Smooth muscle cell (in vitro differentiated cells): ENCODE results near the gene IWS1. TPM values are rescaled to one million over a fixed set of nuclear protein-coding genes. Genes with fewer than 3 reads are reported as not detected.

Source experiments
- DNase-seq: peaks from one replicate; lab custom pipeline; 2025; ENCODE audit not compliant: unreplicated experiment; lab: John Stamatoyannopoulos, UW
- H2AFZ ChIP-seq: fragments of 200-600 bp; sonication (generic); 2 replicates; pipeline ENCODE4 v1.6.0; 2016; ENCODE audit warnings: antibody characterized with exemption, low read depth, mild to moderate bottlenecking
- H3F3A ChIP-seq: fragments of 200-600 bp; sonication (generic); 2 replicates; pipeline ENCODE4 v1.6.0; 2017; ENCODE audit warnings: antibody characterized with exemption, low read depth
- H3K27ac ChIP-seq: fragments of 200-600 bp; sonication (generic); 2 replicates; pipeline ENCODE4 v1.5.1; 2016; ENCODE audit warnings: low read depth, mild to moderate bottlenecking
- H3K27me3 ChIP-seq: fragments of 200-600 bp; sonication (generic); 2 replicates; pipeline ENCODE4 v1.6.1; 2016; ENCODE audit warnings: low read depth, mild to moderate bottlenecking
- H3K36me3 ChIP-seq: fragments of 200-600 bp; sonication (generic); 2 replicates; pipeline ENCODE4 v1.5.1; 2016; ENCODE audit warnings: low read depth
- H3K4me1 ChIP-seq: fragments of 200-600 bp; sonication (generic); 2 replicates; pipeline ENCODE4 v1.5.1; 2016; ENCODE audit warnings: low read depth
- H3K4me2 ChIP-seq: fragments of 200-600 bp; sonication (generic); 2 replicates; pipeline ENCODE4 v1.6.0; 2016; ENCODE audit warnings: mild to moderate bottlenecking
- H3K4me3 ChIP-seq: fragments of 200-600 bp; sonication (generic); 2 replicates; pipeline ENCODE4 v1.5.1; 2016; ENCODE audit warnings: mild to moderate bottlenecking
- H3K79me2 ChIP-seq: fragments of 200-600 bp; sonication (generic); 2 replicates; pipeline ENCODE4 v1.6.0; 2016; ENCODE audit warnings: low read depth, mild to moderate bottlenecking
- H3K9ac ChIP-seq: fragments of 200-600 bp; sonication (generic); 2 replicates; pipeline ENCODE4 v1.6.0; 2016; ENCODE audit warnings: low read depth
- H3K9me3 ChIP-seq: fragments of 200-600 bp; sonication (generic); replicated peaks from 2 replicates; pipeline ENCODE4 v1.5.1; 2016; ENCODE audit warnings: low read depth
- H4K20me1 ChIP-seq: fragments of 200-600 bp; sonication (generic); 2 replicates; pipeline ENCODE4 v1.6.0; 2016; ENCODE audit warnings: low read depth
- WGBS: methylation state at CpG from one replicate; pipeline ENCODE4 v1.1.7; 2016; ENCODE audit warnings: low lambda C conversion rate; 5-methylcytosine and 5-hydroxymethylcytosine counted together
- polyA plus RNA-seq: library from polyadenylated mRNA; unstranded; fragments of >200 nt; fragmentation: Nextera tagmentation; extraction: Ambion mirVana; gene quantifications from 2 replicates; pipeline ENCODE4 v1.2.1, GENCODE V29; 2016
- total RNA-seq: library from RNA; depleted of rRNA; stranded (reverse); fragments of >200 nt; gene quantifications from 2 replicates; pipeline ENCODE4 v1.2.3, GENCODE V29; 2014
- TF ChIP-seq, protein P1 (sequence below): fragments of 200-600 bp; sonication (generic); IDR thresholded peaks from 2 replicates; pipeline ENCODE4 v1.5.1; 2017; ENCODE audit warnings: borderline replicate concordance, mild to moderate bottlenecking, antibody characterized with exemption; ENCODE audit not compliant: insufficient read depth, poor library complexity, severe bottlenecking

IWS1 gene
- total and polyA plus RNA-seq, 2 experiments from 2014 or later, result 31.2 to 36.1 TPM

DNA sequence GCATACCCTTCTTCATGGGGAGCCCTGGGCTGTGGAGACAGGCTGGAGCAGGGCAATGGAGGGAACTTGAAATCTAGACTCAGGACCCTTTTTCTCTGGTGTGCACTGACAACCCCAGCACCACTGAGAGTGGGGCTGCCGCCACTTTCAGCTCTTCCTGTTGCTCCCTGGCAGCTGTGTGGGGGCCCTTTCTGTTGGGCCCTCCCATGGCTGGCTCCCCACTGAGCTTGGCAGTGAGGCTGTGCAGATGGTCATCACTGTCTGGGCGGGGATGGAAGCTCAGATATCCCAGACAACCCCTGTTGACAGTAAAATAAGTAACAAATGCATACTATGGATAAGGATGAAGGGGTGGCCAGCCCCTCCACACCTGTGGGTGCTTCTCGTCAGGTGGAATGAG lies 15.9 kb upstream of the IWS1 start:
- no peaks in the 10 kb centered on the region for H3K27me3 ChIP-seq
- no peaks in the 10 kb centered on the region for H3K4me1 ChIP-seq
- no peaks in the 10 kb centered on the region for H3K79me2 ChIP-seq
- no peaks in the 10 kb centered on the region for H3K9me3 ChIP-seq
- no peak overlapping the region for H3K4me3 ChIP-seq
- H4K20me1 ChIP-seq, result no peaks in the 10 kb centered on the region
- H3K4me2 ChIP-seq, result no peak overlapping the region
- no peak overlapping the region for H3K27ac ChIP-seq
- H3F3A ChIP-seq, result no peaks in the 10 kb centered on the region
- WGBS, result 90% methylated on average over 3 of the region's 3 CpGs
- DNase-seq, result no peak
- no peaks in the 10 kb centered on the region for H3K36me3 ChIP-seq
- H2AFZ ChIP-seq, result no peak overlapping the region
- TF ChIP-seq, protein P1, sequence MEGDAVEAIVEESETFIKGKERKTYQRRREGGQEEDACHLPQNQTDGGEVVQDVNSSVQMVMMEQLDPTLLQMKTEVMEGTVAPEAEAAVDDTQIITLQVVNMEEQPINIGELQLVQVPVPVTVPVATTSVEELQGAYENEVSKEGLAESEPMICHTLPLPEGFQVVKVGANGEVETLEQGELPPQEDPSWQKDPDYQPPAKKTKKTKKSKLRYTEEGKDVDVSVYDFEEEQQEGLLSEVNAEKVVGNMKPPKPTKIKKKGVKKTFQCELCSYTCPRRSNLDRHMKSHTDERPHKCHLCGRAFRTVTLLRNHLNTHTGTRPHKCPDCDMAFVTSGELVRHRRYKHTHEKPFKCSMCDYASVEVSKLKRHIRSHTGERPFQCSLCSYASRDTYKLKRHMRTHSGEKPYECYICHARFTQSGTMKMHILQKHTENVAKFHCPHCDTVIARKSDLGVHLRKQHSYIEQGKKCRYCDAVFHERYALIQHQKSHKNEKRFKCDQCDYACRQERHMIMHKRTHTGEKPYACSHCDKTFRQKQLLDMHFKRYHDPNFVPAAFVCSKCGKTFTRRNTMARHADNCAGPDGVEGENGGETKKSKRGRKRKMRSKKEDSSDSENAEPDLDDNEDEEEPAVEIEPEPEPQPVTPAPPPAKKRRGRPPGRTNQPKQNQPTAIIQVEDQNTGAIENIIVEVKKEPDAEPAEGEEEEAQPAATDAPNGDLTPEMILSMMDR, result no peak
- no peak overlapping the region for H3K9ac ChIP-seq

- Histone ChIP-seq H2AFZ (no peak overlapping the region), H3K9ac (no peak overlapping the region), H3K9me3 (no peaks in the 10 kb centered on the region), H3F3A (no peaks in the 10 kb centered on the region), H3K27me3 (no peaks in the 10 kb centered on the region), H3K4me1 (no peaks in the 10 kb centered on the region), H4K20me1 (no peaks in the 10 kb centered on the region), H3K4me3 (no peak overlapping the region), H3K27ac (no peak overlapping the region), H3K79me2 (no peaks in the 10 kb centered on the region), H3K36me3 (no peaks in the 10 kb centered on the region), H3K4me2 (no peak overlapping the region)
- 83% methylated on average over 7 of the region's 7 CpGs for WGBS
- no peak for DNase-seq
- TF ChIP-seq, protein P1, result no peak
Measured at GRCh38 chr2:127541809-127542208, 15.5 kb upstream of the IWS1 start.

DNA sequence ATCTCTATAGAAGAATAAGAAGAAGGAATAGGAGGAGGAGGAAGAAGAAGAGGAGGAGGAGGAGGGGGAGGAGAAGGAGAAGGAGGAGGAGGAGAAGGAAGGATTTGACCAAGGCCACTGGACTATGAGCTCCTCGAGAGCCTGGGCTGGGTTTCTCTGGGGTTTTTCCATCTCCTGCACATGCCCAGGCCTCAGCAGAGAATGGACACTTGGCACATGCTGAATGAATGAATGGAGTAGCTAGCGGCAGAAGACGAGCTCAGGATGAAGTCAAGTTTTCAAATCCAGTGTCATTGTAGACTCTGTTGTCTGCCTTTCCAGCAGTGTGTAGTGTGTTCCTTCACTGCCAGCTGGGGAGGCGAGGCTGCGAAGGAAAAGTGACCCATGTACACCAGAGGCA lies 11.4 kb upstream of the IWS1 start:
- no peak for DNase-seq
- H3K27me3 ChIP-seq, result peaks cover 7% of the 10 kb centered on the region
- no peaks in the 10 kb centered on the region for H3K4me1 ChIP-seq
- TF ChIP-seq, protein P1, result no peak
- no peak overlapping the region for H3K4me2 ChIP-seq
- no peak overlapping the region for H3K9ac ChIP-seq
- H3K36me3 ChIP-seq, result no peaks in the 10 kb centered on the region
- no peaks in the 10 kb centered on the region for H3K79me2 ChIP-seq
- no peaks in the 10 kb centered on the region for H4K20me1 ChIP-seq
- H3K4me3 ChIP-seq, result no peak overlapping the region
- no peaks in the 10 kb centered on the region for H3K9me3 ChIP-seq
- H3K27ac ChIP-seq, result no peak overlapping the region
- 95% methylated on average over 5 of the region's 5 CpGs for WGBS
- no peaks in the 10 kb centered on the region for H3F3A ChIP-seq
- no peak overlapping the region for H2AFZ ChIP-seq

DNA sequence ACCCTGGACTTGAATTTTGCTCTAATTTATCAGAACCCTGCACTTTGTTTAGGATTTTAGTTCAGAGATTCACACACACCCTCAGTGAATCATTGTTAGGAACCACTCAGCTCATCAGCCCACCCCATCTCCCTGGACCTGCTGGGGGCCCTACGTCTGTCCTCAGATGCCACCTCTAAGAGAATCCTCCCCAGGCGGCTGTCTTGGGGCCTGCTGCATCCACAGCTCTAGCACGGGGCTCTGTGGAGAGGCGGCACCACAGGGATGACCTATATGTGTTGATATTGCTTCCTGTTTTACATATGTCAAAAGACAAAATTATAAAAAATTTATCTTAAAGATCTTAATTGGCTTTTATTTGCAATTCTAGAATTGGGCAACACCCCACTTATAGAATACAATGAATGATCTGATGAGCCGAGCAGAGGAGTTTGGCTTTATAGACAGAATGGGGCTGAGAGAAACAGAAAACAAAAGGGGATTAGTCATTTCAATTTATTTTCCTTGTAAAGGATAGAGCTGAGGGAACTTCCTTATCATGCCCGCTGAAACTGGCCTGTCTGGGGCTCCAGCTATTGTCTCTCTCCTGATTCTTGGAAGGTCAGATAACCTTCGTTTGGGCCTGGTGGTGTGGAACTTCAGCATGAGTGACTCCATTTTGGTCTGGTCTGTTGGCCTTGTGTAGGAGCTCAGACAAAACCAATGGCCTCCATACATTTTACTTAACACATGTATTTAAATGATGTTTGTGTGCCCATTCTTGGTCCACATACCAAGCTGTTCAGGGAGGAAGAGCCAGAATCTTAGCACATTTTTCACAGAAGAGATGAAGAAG lies 10.6 kb upstream of the IWS1 start:
- 78% methylated on average over 7 of the region's 7 CpGs for WGBS
- Histone ChIP-seq H3K4me2 (no peak overlapping the region), H2AFZ (no peak overlapping the region), H3K4me1 (no peaks in the 10 kb centered on the region), H4K20me1 (no peaks in the 10 kb centered on the region), H3K4me3 (no peak overlapping the region), H3K27me3 (peaks cover 7% of the 10 kb centered on the region), H3K36me3 (no peaks in the 10 kb centered on the region), H3K9ac (no peak overlapping the region), H3F3A (no peaks in the 10 kb centered on the region), H3K9me3 (no peaks in the 10 kb centered on the region), H3K27ac (no peak overlapping the region), H3K79me2 (no peaks in the 10 kb centered on the region)
- TF ChIP-seq, protein P1, result no peak
- no peak for DNase-seq
